Glutamatergic neuron (in vitro differentiated cells): ENCODE measurements around the gene PCDHGA11. TPM values are rescaled to one million over a fixed set of nuclear protein-coding genes. Genes with fewer than 3 reads are reported as not detected.

ENCODE experiments used
- DNase-seq: peaks from one replicate; pipeline ENCODE4 v3.0.0; 2022
- H3K27ac Mint-ChIP-seq: one replicate; pipeline ENCODE4 v1.8.0; 2020; ENCODE audit warnings: mild to moderate bottlenecking, mixed read lengths, inconsistent platforms; ENCODE audit not compliant: unreplicated experiment
- H3K27me3 Mint-ChIP-seq: one replicate; pipeline ENCODE4 v1.8.0; 2020; ENCODE audit warnings: mild to moderate bottlenecking, moderate library complexity, mixed read lengths, inconsistent platforms; ENCODE audit not compliant: unreplicated experiment
- H3K36me3 Mint-ChIP-seq: one replicate; pipeline ENCODE4 v1.8.0; 2020; ENCODE audit warnings: mild to moderate bottlenecking, mixed read lengths, inconsistent platforms; ENCODE audit not compliant: unreplicated experiment
- H3K4me1 Mint-ChIP-seq: one replicate; pipeline ENCODE4 v1.8.0; 2020; ENCODE audit warnings: mild to moderate bottlenecking, low read depth, mixed read lengths, inconsistent platforms; ENCODE audit not compliant: unreplicated experiment
- H3K4me3 Mint-ChIP-seq: one replicate; pipeline ENCODE4 v1.8.0; 2020; ENCODE audit warnings: mild to moderate bottlenecking, mixed read lengths, inconsistent platforms; ENCODE audit not compliant: unreplicated experiment
- H3K9me3 Mint-ChIP-seq: one replicate; pipeline ENCODE4 v1.8.0; 2020; ENCODE audit warnings: mild to moderate bottlenecking, moderate library complexity, mixed read lengths, inconsistent platforms; ENCODE audit not compliant: unreplicated experiment
- CTCF ChIP-seq: fragments of 200-600 bp; sonication (generic); IDR thresholded peaks from one replicate; pipeline ENCODE4 v1.5.0; 2021; ENCODE audit not compliant: partially characterized antibody, unreplicated experiment
- total RNA-seq: library from RNA; stranded (reverse); fragmentation: NEBNext Ultra II Directional; extraction: Animal tissue kit (Norgen Biotek cat#: 25700); gene quantifications from one replicate; pipeline ENCODE4 v1.2.1, GENCODE V29; 2021; ENCODE audit not compliant: unreplicated experiment

The PCDHGA11 gene
- total RNA-seq, 1 donor from 2014 or later = 12.5 TPM

- TF ChIP-seq CTCF = no peak
- peaks cover 46% of the 10 kb centered on the region for H3K36me3 Mint-ChIP-seq
- H3K27me3 Mint-ChIP-seq = peaks cover 4% of the 10 kb centered on the region
- no peaks in the 10 kb centered on the region for H3K4me1 Mint-ChIP-seq
- DNase-seq = no peak
- H3K4me3 Mint-ChIP-seq = no peak overlapping the region
- H3K27ac Mint-ChIP-seq = no peak overlapping the region
- peaks cover 20% of the 10 kb centered on the region for H3K9me3 Mint-ChIP-seq
These were observed 16.4 kb downstream of the PCDHGA11 start for GRCh38 chr5:141437221-141437620.

- DNase-seq = no peak
- TF ChIP-seq CTCF = no peak
- Mint-ChIP-seq H3K4me1 (no peaks in the 10 kb centered on the region), H3K9me3 (peaks cover 12% of the 10 kb centered on the region), H3K36me3 (peaks cover 39% of the 10 kb centered on the region), H3K4me3 (no peak overlapping the region), H3K27me3 (peaks cover 4% of the 10 kb centered on the region), H3K27ac (no peak overlapping the region)
These were observed 18.7 kb downstream of the PCDHGA11 start for GRCh38 chr5:141439411-141440141.

- Mint-ChIP-seq H3K4me3 (no peak overlapping the region), H3K9me3 (peaks cover 12% of the 10 kb centered on the region), H3K27me3 (peaks cover 4% of the 10 kb centered on the region), H3K36me3 (peaks cover 41% of the 10 kb centered on the region), H3K27ac (no peak overlapping the region), H3K4me1 (no peaks in the 10 kb centered on the region)
- no peak for TF ChIP-seq CTCF
- DNase-seq = no peak
These were observed 19.5 kb downstream of the PCDHGA11 start for GRCh38 chr5:141440341-141440740.

- no peak for TF ChIP-seq CTCF
- peaks cover 41% of the 10 kb centered on the region for H3K36me3 Mint-ChIP-seq
- DNase-seq = no peak
- H3K4me1 Mint-ChIP-seq = no peaks in the 10 kb centered on the region
- peaks cover 4% of the 10 kb centered on the region for H3K27me3 Mint-ChIP-seq
- H3K9me3 Mint-ChIP-seq = peaks cover 14% of the 10 kb centered on the region
- H3K4me3 Mint-ChIP-seq = no peak overlapping the region
- H3K27ac Mint-ChIP-seq = no peak overlapping the region
These were observed 20.8 kb downstream of the PCDHGA11 start for GRCh38 chr5:141441571-141442170.

GRCh38 chr5:141465351-141465750 is 44.5 kb downstream of the PCDHGA11 start:
- TF ChIP-seq CTCF = no peak
- no peak overlapping the region for H3K27ac Mint-ChIP-seq
- H3K4me1 Mint-ChIP-seq = no peaks in the 10 kb centered on the region

More at GRCh38 chr5:141465351-141465750, 44.5 kb downstream of the PCDHGA11 start:
- no peaks in the 10 kb centered on the region for H3K27me3 Mint-ChIP-seq
- no peak overlapping the region for H3K4me3 Mint-ChIP-seq
- no peaks in the 10 kb centered on the region for H3K9me3 Mint-ChIP-seq
- DNase-seq = no peak
- no peaks in the 10 kb centered on the region for H3K36me3 Mint-ChIP-seq
